Measurements from ENCODE around the gene ASTN2.

DNA sequence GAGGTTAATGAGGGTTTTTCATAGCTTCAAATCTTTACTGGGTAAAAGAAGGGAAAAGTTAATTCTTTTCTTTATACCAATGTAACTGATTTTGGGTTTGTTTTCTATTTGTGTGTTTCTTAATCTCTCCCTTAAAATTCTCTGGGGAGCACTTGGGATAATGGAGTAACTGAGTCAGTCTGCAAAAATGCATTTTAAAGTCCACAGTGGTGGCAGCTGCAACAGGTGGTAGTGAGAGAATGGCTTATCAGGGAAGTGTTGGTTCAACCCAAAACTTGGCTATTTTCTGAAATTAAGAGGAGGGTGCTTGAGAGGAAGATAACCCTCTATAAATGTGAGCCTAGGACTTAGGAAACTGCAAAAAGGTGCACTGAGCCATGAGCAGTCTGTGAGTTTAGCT lies 39.9 kb upstream of the ASTN2 start:
- TF ChIP-seq, protein P1, sequence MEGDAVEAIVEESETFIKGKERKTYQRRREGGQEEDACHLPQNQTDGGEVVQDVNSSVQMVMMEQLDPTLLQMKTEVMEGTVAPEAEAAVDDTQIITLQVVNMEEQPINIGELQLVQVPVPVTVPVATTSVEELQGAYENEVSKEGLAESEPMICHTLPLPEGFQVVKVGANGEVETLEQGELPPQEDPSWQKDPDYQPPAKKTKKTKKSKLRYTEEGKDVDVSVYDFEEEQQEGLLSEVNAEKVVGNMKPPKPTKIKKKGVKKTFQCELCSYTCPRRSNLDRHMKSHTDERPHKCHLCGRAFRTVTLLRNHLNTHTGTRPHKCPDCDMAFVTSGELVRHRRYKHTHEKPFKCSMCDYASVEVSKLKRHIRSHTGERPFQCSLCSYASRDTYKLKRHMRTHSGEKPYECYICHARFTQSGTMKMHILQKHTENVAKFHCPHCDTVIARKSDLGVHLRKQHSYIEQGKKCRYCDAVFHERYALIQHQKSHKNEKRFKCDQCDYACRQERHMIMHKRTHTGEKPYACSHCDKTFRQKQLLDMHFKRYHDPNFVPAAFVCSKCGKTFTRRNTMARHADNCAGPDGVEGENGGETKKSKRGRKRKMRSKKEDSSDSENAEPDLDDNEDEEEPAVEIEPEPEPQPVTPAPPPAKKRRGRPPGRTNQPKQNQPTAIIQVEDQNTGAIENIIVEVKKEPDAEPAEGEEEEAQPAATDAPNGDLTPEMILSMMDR (IDR thresholded peaks at IDR 0.05; ENCODE audit: low read depth, low read length), result no peak
- no peak for TF ChIP-seq POLR2A (IDR thresholded peaks at IDR 0.05; ENCODE audit: extremely low read depth, insufficient read length)
- TF ChIP-seq, protein P2, sequence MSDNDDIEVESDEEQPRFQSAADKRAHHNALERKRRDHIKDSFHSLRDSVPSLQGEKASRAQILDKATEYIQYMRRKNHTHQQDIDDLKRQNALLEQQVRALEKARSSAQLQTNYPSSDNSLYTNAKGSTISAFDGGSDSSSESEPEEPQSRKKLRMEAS (IDR thresholded peaks at IDR 0.05; ENCODE audit: low read depth, low read length), result no peak
